ENCODE measurements around the gene KLRK1.

- TF ChIP-seq, protein P1, sequence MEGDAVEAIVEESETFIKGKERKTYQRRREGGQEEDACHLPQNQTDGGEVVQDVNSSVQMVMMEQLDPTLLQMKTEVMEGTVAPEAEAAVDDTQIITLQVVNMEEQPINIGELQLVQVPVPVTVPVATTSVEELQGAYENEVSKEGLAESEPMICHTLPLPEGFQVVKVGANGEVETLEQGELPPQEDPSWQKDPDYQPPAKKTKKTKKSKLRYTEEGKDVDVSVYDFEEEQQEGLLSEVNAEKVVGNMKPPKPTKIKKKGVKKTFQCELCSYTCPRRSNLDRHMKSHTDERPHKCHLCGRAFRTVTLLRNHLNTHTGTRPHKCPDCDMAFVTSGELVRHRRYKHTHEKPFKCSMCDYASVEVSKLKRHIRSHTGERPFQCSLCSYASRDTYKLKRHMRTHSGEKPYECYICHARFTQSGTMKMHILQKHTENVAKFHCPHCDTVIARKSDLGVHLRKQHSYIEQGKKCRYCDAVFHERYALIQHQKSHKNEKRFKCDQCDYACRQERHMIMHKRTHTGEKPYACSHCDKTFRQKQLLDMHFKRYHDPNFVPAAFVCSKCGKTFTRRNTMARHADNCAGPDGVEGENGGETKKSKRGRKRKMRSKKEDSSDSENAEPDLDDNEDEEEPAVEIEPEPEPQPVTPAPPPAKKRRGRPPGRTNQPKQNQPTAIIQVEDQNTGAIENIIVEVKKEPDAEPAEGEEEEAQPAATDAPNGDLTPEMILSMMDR (IDR thresholded peaks at IDR 0.05) = no peak
- TF ChIP-seq POLR2A (IDR thresholded peaks at IDR 0.05) = no peak
- no peak for TF ChIP-seq POLR2AphosphoS5 (IDR thresholded peaks at IDR 0.05)
Observed at GRCh38 chr12:10404798-10405197, 15.0 kb upstream of the KLRK1 start.

All from breast epithelium (tissue), 3 donors.